ENCODE results near the gene MYL7.

Gene MYL7

DNA sequence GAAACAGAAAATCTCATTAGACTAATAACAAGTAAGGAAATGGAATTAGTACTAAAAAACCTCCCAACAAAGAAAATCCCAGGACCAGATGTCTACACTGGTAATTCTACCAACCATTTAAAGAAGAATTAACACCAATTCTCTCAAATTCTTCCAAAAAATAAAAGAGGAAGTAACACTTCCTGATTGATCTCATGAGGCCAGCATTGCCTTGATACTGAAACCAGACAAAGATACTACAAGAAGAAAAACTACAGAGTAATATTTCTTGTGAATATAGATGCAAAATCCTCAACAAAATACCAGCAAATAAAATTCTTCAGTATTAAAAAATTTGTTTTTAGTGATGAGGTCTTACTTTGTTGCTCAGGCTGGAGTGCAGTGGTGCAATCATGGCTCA lies 26.8 kb upstream of the MYL7 start:
- H3K4me2 ChIP-seq (ENCODE audit: low read length) = no peak overlapping the region
- H3K27me3 ChIP-seq (ENCODE audit: insufficient read depth, low read length) = no peaks in the 10 kb centered on the region
- peaks cover 3% of the 10 kb centered on the region for H3K79me1 ChIP-seq (ENCODE audit: low read length)
- peaks cover 2% of the 10 kb centered on the region for H3K9me3 ChIP-seq (ENCODE audit: insufficient read depth, low read depth, low read length)
- H2BK12ac ChIP-seq (ENCODE audit: low read length) = no peak overlapping the region
- H2AK5ac ChIP-seq (ENCODE audit: low read length) = no peak overlapping the region
- H3K36me3 ChIP-seq (ENCODE audit: control insufficient read depth in 1 of 2, insufficient read depth in 2 of 2, low read length in 2 of 2) = no peaks in the 10 kb centered on the region
- H2BK5ac ChIP-seq (ENCODE audit: low read depth, low read length, poor library complexity) = no peak overlapping the region
- H3K4ac ChIP-seq (ENCODE audit: low read depth, low read length) = no peak overlapping the region
- H2BK120ac ChIP-seq (ENCODE audit: insufficient read depth, low read length, poor library complexity) = no peak overlapping the region
- DNase-seq = no peak
- H4K91ac ChIP-seq (ENCODE audit: low read depth, low read length) = no peak overlapping the region
- H3K79me2 ChIP-seq (ENCODE audit: control insufficient read depth, insufficient read depth, low read length, poor library complexity) = no peaks in the 10 kb centered on the region
- no peak overlapping the region for H3K9ac ChIP-seq (ENCODE audit: low read length)
- no peak overlapping the region for H4K8ac ChIP-seq (ENCODE audit: low read depth, low read length)
- no peak overlapping the region for H4K12ac ChIP-seq (ENCODE audit: low read depth, low read length)
- H3K14ac ChIP-seq (ENCODE audit: low read length) = no peak overlapping the region
- no peak overlapping the region for H3K27ac ChIP-seq (ENCODE audit: low read depth, low read length)
- no peak overlapping the region for H3K18ac ChIP-seq (ENCODE audit: low read length)
- no peak overlapping the region for H3K23ac ChIP-seq (ENCODE audit: low read length)
- peaks cover 3 to 8% of the 10 kb centered on the region in 2 experiments for H3K4me1 ChIP-seq (ENCODE audit: control insufficient read depth in 1 of 2, insufficient read depth in 2 of 2, low read length in 2 of 2)
- no peak overlapping the region for H2AFZ ChIP-seq (ENCODE audit: insufficient read depth, low read length, poor library complexity)
- no peak overlapping the region for H3K4me3 ChIP-seq (ENCODE audit: low read depth, low read length)

- peak; percentile 93 to 95 for DNase-seq
- Histone ChIP-seq H3K9ac (ENCODE audit: low read length) (no peak overlapping the region), H3K4me1 (ENCODE audit: control insufficient read depth in 1 of 2, insufficient read depth in 2 of 2, low read length in 2 of 2) (peaks cover 10 to 15% of the 10 kb centered on the region in 2 experiments)
Measured at GRCh38 chr7:44163591-44163990, 22.5 kb upstream of the MYL7 start.

GRCh38 chr7:44162785-44163395 lies 21.8 kb upstream of the MYL7 start:
- no CpG with 5 or more reads among the region's 1 CpG for WGBS (ENCODE audit: extremely low coverage, insufficient coverage, insufficient read length)
- H4K8ac ChIP-seq (ENCODE audit: low read depth, low read length) = no peak overlapping the region

More at GRCh38 chr7:44163591-44163990, 22.5 kb upstream of the MYL7 start:
- no peaks in the 10 kb centered on the region for H3K79me2 ChIP-seq (ENCODE audit: control insufficient read depth, insufficient read depth, low read length, poor library complexity)
- H3K4me2 ChIP-seq (ENCODE audit: low read length) = peak overlapping the region; percentile 51
- no peak overlapping the region for H4K12ac ChIP-seq (ENCODE audit: low read depth, low read length)
- no peak overlapping the region for H2BK120ac ChIP-seq (ENCODE audit: insufficient read depth, low read length, poor library complexity)
- H3K14ac ChIP-seq (ENCODE audit: low read length) = no peak overlapping the region
- no peak overlapping the region for H2AFZ ChIP-seq (ENCODE audit: insufficient read depth, low read length, poor library complexity)
- no peak overlapping the region for H4K91ac ChIP-seq (ENCODE audit: low read depth, low read length)
- WGBS (ENCODE audit: extremely low coverage, insufficient coverage, insufficient read length) = no CpG with 5 or more reads among the region's 1 CpG
- H4K8ac ChIP-seq (ENCODE audit: low read depth, low read length) = no peak overlapping the region
- H2AK5ac ChIP-seq (ENCODE audit: low read length) = no peak overlapping the region
- H2BK5ac ChIP-seq (ENCODE audit: low read depth, low read length, poor library complexity) = no peak overlapping the region
- H3K4ac ChIP-seq (ENCODE audit: low read depth, low read length) = no peak overlapping the region
- H3K18ac ChIP-seq (ENCODE audit: low read length) = no peak overlapping the region
- H3K4me3 ChIP-seq (ENCODE audit: low read depth, low read length) = no peak overlapping the region
- H3K27ac ChIP-seq (ENCODE audit: low read depth, low read length) = peak overlapping the region; percentile 87
- no peak overlapping the region for H3K23ac ChIP-seq (ENCODE audit: low read length)
- peaks cover 4% of the 10 kb centered on the region for H3K9me3 ChIP-seq (ENCODE audit: insufficient read depth, low read depth, low read length)
- H3K79me1 ChIP-seq (ENCODE audit: low read length) = peaks cover 10% of the 10 kb centered on the region
- no peaks in the 10 kb centered on the region for H3K27me3 ChIP-seq (ENCODE audit: insufficient read depth, low read length)
- H3K36me3 ChIP-seq (ENCODE audit: control insufficient read depth in 1 of 2, insufficient read depth in 2 of 2, low read length in 2 of 2) = no peaks in the 10 kb centered on the region
- H2BK12ac ChIP-seq (ENCODE audit: low read length) = no peak overlapping the region

DNA sequence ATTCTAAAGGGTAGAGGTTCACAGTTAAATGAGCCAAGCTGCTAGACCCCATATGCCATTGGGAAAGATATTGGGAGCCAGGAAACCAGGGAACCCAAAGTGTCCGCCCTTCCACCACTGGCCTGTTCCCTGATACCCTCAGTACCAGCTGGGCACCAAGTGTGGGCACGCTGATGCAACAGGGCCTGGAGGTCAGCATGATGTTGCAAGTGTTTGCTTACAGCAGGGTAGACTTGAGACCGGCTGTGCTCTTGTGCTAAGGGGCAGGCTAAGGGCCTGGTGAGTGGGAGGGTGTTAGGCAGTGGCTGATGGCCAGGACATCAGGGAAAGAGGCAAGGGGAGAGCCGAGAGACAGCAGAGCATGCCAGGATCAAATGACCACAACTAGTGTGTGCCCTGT lies 21.0 kb upstream of the MYL7 start:
- no peak overlapping the region for H2AFZ ChIP-seq (ENCODE audit: insufficient read depth, low read length, poor library complexity)
- H4K12ac ChIP-seq (ENCODE audit: low read depth, low read length) = no peak overlapping the region
- no CpG with 5 or more reads among the region's 4 CpGs for WGBS (ENCODE audit: extremely low coverage, insufficient coverage, insufficient read length)
- H3K9ac ChIP-seq (ENCODE audit: low read length) = no peak overlapping the region
- H4K91ac ChIP-seq (ENCODE audit: low read depth, low read length) = no peak overlapping the region
- H3K27me3 ChIP-seq (ENCODE audit: insufficient read depth, low read length) = no peaks in the 10 kb centered on the region
- peaks cover 10 to 15% of the 10 kb centered on the region in 2 experiments for H3K4me1 ChIP-seq (ENCODE audit: control insufficient read depth in 1 of 2, insufficient read depth in 2 of 2, low read length in 2 of 2)
- DNase-seq = peak; percentile 9 to 22
- peaks cover 10% of the 10 kb centered on the region for H3K79me1 ChIP-seq (ENCODE audit: low read length)
- H2BK120ac ChIP-seq (ENCODE audit: insufficient read depth, low read length, poor library complexity) = peak overlapping the region; percentile 0
- H3K79me2 ChIP-seq (ENCODE audit: control insufficient read depth, insufficient read depth, low read length, poor library complexity) = no peaks in the 10 kb centered on the region
- no peaks in the 10 kb centered on the region for H3K36me3 ChIP-seq (ENCODE audit: control insufficient read depth in 1 of 2, insufficient read depth in 2 of 2, low read length in 2 of 2)
- H3K23ac ChIP-seq (ENCODE audit: low read length) = no peak overlapping the region
- H2BK5ac ChIP-seq (ENCODE audit: low read depth, low read length, poor library complexity) = no peak overlapping the region
- no peak overlapping the region for H4K8ac ChIP-seq (ENCODE audit: low read depth, low read length)
- no peak overlapping the region for H3K4ac ChIP-seq (ENCODE audit: low read depth, low read length)
- peak overlapping the region; percentile 27 for H2BK12ac ChIP-seq (ENCODE audit: low read length)
- no peak overlapping the region for H3K18ac ChIP-seq (ENCODE audit: low read length)
- peaks cover 4% of the 10 kb centered on the region for H3K9me3 ChIP-seq (ENCODE audit: insufficient read depth, low read depth, low read length)
- no peak overlapping the region for H3K4me2 ChIP-seq (ENCODE audit: low read length)
- no peak overlapping the region for H3K4me3 ChIP-seq (ENCODE audit: low read depth, low read length)
- no peak overlapping the region for H3K27ac ChIP-seq (ENCODE audit: low read depth, low read length)
- peak overlapping the region; percentile 19 for H2AK5ac ChIP-seq (ENCODE audit: low read length)
- H3K14ac ChIP-seq (ENCODE audit: low read length) = no peak overlapping the region

More at GRCh38 chr7:44162785-44163395, 21.8 kb upstream of the MYL7 start:
- peak; percentile 87 to 97 for DNase-seq
- peak overlapping the region; percentile 47 for H2BK5ac ChIP-seq (ENCODE audit: low read depth, low read length, poor library complexity)
- H3K4ac ChIP-seq (ENCODE audit: low read depth, low read length) = no peak overlapping the region
- H2BK12ac ChIP-seq (ENCODE audit: low read length) = no peak overlapping the region
- no peak overlapping the region for H3K23ac ChIP-seq (ENCODE audit: low read length)
- no peak overlapping the region for H3K9ac ChIP-seq (ENCODE audit: low read length)
- no peak overlapping the region for H3K4me2 ChIP-seq (ENCODE audit: low read length)
- peaks cover 10 to 15% of the 10 kb centered on the region in 2 experiments for H3K4me1 ChIP-seq (ENCODE audit: control insufficient read depth in 1 of 2, insufficient read depth in 2 of 2, low read length in 2 of 2)
- peak overlapping the region; percentile 0 for H2BK120ac ChIP-seq (ENCODE audit: insufficient read depth, low read length, poor library complexity)
- H2AK5ac ChIP-seq (ENCODE audit: low read length) = no peak overlapping the region
- H3K18ac ChIP-seq (ENCODE audit: low read length) = no peak overlapping the region
- H3K4me3 ChIP-seq (ENCODE audit: low read depth, low read length) = no peak overlapping the region
- peak overlapping the region; percentile 5 for H3K14ac ChIP-seq (ENCODE audit: low read length)
- H3K79me2 ChIP-seq (ENCODE audit: control insufficient read depth, insufficient read depth, low read length, poor library complexity) = no peaks in the 10 kb centered on the region
- no peak overlapping the region for H2AFZ ChIP-seq (ENCODE audit: insufficient read depth, low read length, poor library complexity)
- no peaks in the 10 kb centered on the region for H3K36me3 ChIP-seq (ENCODE audit: control insufficient read depth in 1 of 2, insufficient read depth in 2 of 2, low read length in 2 of 2)
- peaks cover 10% of the 10 kb centered on the region for H3K79me1 ChIP-seq (ENCODE audit: low read length)
- H3K27ac ChIP-seq (ENCODE audit: low read depth, low read length) = peak overlapping the region; percentile 78
- H4K91ac ChIP-seq (ENCODE audit: low read depth, low read length) = no peak overlapping the region
- H3K9me3 ChIP-seq (ENCODE audit: insufficient read depth, low read depth, low read length) = peaks cover 4% of the 10 kb centered on the region
- no peaks in the 10 kb centered on the region for H3K27me3 ChIP-seq (ENCODE audit: insufficient read depth, low read length)
- H4K12ac ChIP-seq (ENCODE audit: low read depth, low read length) = no peak overlapping the region
